ENCODE measurements around the gene CUL2.
"Not testable (repeated sequence)": the region's sequence is repeated elsewhere in the genome, so short reads cannot be mapped to it uniquely, and the experiment has no call there.

CUL2 gene

GRCh38 chr10:35080261-35080660 is 9.9 kb downstream of the CUL2 start:
- not testable (repeated sequence) for FAIRE-seq; DNase-seq (ENCODE audit: low spot score)

DNA sequence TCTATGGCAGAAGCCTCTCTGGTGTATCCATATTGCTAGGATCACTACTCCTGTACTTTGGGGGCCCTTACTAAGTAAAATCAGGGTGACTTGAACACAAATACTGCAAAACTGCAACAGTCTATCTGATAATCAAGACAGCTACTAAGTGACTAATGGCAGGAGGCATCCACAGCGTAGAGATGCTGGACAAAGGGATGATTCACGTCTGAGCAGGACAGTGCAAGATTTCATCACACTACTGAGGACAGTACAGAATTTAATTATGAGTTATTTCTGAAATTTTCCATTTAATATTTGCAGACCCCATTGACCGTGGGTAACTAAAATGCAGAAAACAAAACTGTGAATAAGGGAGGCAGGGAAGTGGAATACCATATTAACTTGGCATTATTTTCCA is 10.4 kb downstream of the CUL2 start:
- FAIRE-seq (no peak), DNase-seq (ENCODE audit: low spot score) (peak; percentile 11)

DNA sequence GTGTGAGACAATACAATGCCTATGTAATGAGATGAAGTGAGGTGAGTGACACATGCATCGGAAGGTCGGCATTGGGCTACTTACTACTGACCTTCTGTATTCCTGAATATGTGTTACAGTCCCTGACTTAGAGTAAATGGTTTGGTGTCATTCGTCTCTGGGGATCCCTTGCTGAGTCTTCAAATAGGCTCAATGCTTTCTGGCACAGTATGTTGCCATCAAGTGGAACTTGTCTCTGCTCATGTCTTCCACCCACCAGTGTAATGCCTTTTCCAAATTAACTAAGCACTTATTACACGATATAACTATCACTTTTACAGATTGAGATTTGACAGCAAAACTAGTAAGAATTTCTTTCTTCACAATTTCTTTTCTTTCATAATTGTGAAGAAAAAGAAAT is 10.9 kb downstream of the CUL2 start:
- DNase-seq (ENCODE audit: low spot score), result no peak
- no peak for FAIRE-seq

- no peak for DNase-seq (ENCODE audit: low spot score)
- no peak for FAIRE-seq
Measured at GRCh38 chr10:35075228-35075627, 14.9 kb downstream of the CUL2 start.

GRCh38 chr10:35074266-35074665 is 15.9 kb downstream of the CUL2 start:
- FAIRE-seq (no peak), DNase-seq (ENCODE audit: low spot score) (no peak)

DNA sequence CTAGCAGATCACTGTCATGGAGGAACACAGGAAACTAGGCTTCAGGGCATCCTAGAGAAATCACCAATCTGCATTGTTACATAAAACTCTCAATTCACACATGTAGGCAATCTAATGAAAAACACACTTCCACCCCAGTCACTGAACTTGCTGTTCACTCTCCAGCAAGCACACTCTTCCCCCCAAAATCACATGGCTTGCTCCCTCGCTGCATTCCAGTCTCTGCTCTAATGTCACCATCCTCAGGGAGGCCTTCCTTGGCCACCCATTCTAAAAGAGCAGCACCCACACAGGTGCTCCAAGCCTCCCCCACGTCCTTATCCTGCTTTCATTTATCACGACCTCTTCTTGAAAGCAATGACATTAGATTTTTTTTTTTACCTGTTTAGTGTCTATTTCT is 19.6 kb downstream of the CUL2 start:
- DNase-seq (ENCODE audit: low spot score) (no peak), FAIRE-seq (no peak)

- no peak for FAIRE-seq
Measured at GRCh38 chr10:35063837-35064454, 26.2 kb downstream of the CUL2 start.

DNA sequence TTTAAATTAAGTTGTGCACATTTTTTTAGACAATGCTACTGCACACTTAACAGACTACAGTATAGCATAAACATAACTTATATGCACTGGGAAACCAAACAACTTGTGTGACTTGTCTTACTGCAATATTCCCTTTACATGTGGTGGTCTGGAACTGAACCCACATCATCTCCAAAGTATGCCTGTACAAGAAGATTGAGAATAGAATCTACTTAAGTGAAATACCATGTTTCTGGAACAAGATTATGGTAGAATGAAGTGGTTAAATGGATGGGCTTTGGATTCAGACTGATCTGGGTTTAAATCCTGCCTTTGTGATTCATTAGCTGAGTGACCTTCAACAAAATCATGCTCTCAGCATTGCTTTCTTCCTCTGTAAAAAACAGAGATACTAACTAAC is 30.7 kb downstream of the CUL2 start:
- DNase-seq (ENCODE audit: low spot score) (no peak), FAIRE-seq (no peak)

More at GRCh38 chr10:35063837-35064454, 26.2 kb downstream of the CUL2 start:
- DNase-seq (ENCODE audit: low spot score), result no peak

DNA sequence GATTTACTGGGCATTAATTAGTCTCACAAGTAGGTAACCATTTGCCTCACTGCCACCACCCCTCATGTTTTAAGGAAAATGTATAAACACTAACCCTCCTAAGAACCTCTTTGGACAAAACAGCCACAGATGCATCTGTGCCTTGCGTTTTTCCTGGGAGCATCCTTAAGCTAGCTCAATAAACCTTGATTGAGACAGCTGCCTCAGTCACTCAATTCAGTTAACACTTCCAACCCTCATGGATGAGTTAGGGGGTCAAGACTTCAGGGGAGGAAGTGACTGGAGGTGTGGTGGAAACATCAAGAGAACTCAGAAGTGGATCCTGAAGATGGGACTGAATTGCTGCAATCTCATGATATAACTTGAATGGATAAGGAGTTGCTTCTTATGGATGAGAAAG is 31.5 kb downstream of the CUL2 start:
- FAIRE-seq, result no peak
- DNase-seq (ENCODE audit: low spot score), result no peak

GRCh38 chr10:35058134-35058533 is 32.0 kb downstream of the CUL2 start:
- DNase-seq (ENCODE audit: low spot score), result peak; percentile 35
- peak; percentile 52 for FAIRE-seq

- no peak for FAIRE-seq
- no peak for DNase-seq (ENCODE audit: low spot score)
Measured at GRCh38 chr10:35056686-35057085, 33.5 kb downstream of the CUL2 start.

DNA sequence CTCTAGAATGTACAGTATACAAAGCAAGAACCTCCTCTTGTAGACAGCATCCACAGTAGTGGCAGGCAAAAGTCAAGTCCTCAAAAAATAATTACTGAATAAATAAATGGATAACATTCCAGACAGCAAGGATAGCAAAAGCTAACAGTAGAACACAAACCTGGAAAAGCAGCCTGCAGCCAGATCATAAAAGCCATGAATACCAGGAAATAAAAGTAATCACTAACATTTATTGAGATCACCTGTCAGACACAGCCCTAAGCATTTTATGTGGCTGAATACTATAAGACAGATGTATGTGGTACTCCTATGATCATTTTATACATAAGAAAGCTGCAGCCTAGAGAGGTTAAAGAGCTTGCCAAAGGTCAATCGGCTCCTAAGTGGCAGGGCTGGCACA is 34.0 kb downstream of the CUL2 start:
- no peak for DNase-seq (ENCODE audit: low spot score)
- FAIRE-seq, result no peak

GRCh38 chr10:35050568-35050967 is 39.6 kb downstream of the CUL2 start:
- DNase-seq (ENCODE audit: low spot score), result no peak
- no peak for FAIRE-seq

DNA sequence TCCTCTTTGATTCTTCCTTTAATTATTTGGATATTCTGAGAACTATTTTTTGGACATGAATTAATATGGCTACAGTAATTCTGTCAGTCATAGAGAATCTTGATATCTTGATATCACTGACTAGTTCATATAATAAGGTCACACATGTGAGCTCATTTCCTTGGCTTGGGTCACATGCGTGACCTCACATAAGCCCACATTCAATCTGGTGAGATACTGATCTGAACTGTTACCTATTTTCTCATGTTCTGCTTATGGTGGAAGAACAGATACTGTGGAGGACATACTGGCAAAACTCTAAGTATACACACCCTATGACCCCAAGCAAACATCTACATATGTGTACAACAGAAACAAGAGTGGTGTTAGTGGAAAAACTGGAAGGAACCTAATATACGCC is 44.1 kb downstream of the CUL2 start:
- no peak for DNase-seq (ENCODE audit: low spot score)
- no peak for FAIRE-seq

DNA sequence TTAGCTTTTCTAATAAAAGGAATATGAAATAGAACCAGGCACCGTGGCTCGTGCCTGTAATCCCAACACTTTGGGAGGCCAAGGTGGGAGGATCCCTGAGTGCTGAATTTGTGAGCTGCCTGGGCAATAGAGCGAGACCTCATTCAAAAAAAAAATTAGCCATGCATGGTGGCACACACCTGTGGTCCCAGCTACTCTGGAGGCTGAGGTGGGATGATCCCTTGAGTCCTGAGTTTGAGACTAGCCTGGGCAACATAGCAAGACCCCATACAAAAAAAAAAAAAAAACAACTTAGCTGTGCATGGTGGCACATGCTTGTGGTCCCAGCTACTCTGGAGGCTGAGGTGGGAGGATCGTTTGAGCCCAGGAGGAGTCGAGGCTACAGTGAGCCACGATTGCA is 44.9 kb downstream of the CUL2 start:
- not testable (repeated sequence) for DNase-seq (ENCODE audit: low spot score); FAIRE-seq

DNA sequence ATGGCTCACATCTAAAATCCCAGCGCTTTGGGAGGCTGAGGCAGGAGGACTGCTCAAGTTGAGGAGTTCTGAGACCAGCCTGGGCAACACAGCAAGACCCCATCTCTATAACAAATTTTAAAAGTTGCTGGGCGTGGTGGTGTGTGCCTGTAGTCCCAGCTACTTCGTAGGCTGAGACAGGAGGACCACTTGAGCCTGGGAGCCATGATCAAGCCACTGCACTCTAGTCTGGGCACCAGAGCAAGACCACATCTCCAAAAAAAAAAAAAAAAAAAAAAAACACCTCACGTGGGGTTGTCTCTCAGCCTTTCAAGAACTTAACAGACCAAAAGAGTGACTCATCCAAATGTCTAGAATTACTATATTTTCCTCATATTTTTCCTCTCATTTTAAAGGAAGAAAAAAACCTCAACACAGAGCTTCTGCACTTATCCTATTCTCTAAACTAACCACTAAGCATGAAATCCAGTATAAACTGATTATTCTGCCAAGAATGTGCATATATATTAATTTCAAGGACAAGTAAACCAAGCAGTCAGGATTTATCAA is 46.3 kb downstream of the CUL2 start:
- DNase-seq (ENCODE audit: low spot score) (no peak), FAIRE-seq (no peak)

DNA sequence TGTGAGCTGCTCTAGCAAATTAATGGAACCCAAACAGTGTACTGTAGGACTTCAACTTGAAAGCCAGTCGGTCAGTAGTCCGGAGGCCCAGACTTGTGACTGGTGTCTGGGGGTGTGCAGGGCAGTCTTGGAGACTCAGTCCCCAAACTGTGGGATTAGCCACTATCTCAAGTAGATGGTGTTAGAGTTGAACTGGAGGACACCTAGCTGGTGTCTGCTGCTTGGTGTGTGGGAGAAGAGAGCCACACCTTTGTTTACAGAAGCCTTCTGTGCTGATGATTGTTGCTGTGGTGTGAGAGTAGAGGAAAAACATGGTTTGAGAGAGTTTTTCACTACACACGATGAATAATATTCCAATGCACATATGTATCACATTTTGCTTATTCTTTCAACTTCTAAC is 47.4 kb downstream of the CUL2 start:
- no peak for DNase-seq (ENCODE audit: low spot score)
- FAIRE-seq, result no peak

GRCh38 chr10:35041502-35041879 is 48.6 kb downstream of the CUL2 start:
- FAIRE-seq, result no peak
- no peak for DNase-seq (ENCODE audit: low spot score)

GRCh38 chr10:35040760-35041501 is 49.2 kb downstream of the CUL2 start:
- FAIRE-seq, result no peak

GRCh38 chr10:35037104-35037503 is 53.0 kb downstream of the CUL2 start:
- FAIRE-seq, result no peak
- DNase-seq (ENCODE audit: low spot score), result no peak

More at GRCh38 chr10:35040760-35041501, 49.2 kb downstream of the CUL2 start:
- no peak for DNase-seq (ENCODE audit: low spot score)

DNA sequence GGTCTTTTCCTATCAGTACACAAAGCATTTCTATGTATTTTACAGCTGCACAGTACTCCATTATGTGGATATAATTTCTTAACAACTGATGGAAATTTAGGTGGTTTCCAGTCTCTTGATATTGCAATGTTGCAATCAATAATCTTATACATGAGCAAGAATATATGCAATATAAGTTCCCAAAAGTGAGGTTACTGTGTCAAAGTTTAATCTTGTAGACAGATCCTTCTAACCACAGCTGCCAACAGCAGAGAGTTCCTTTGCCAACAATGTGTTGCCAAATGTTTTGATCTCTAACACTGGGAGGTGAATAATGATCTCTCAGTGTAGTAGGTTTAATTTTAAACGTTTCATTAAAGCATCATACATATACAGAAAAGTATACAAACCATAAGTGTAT is 54.5 kb downstream of the CUL2 start:
- no peak for DNase-seq (ENCODE audit: low spot score)
- no peak for FAIRE-seq

DNA sequence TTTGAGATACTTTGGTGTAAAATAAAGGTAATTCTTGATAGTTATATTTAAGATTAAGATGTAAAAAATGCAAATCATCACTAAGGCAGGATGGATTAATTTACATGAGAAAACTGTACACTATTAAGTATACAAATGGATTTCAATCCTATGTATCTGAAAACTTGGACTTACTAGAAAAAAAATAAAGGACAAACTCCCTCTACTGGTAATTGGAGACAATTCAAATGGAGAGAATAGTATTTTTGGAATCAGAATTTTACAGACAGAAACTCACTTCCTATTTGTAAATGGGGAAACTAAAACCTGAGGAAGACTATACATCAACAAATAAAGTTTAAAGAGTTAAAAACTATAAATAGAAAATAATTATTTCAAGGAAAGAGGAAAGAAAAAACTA is 62.6 kb downstream of the CUL2 start:
- no peak for FAIRE-seq
- no peak for DNase-seq (ENCODE audit: low spot score)

DNA sequence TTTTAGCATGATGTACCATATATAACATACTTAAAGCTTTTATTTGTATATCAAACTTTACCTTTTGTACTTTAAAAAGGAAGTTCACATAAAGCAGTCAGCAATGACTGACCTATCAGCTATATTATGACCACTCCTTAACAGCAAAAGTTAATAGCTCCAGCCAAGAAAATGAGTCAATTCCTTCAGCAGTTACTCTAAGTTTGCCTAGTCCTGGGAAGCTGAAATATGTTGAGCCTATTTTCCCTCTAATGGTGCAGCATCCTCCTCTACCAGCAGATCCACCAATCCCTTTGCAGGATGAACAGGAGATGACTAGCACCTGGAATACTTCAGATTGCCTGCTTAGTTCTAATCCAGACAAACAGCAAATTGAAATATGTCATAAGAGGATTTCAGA is 64.2 kb downstream of the CUL2 start:
- FAIRE-seq (no peak), DNase-seq (ENCODE audit: low spot score) (no peak)

All from urothelium cell line (cell line).